ENCODE data around the gene SQSTM1. TPM values are rescaled to one million over a fixed set of nuclear protein-coding genes. Genes with fewer than 3 reads are reported as not detected.

Gene SQSTM1
- total and polyA plus RNA-seq, 9 of the 15 experiments (the other 6 are each of a cell fraction or from before 2014, with no cell fraction given), result 5.6 to 148 (median 64.0) TPM

GRCh38 chr5:179837076-179838011, 16.6 kb downstream of the SQSTM1 start (continued):
- TF ChIP-seq ZNF609 (CRISPR knock-in tag; IDR thresholded peaks at IDR 0.05; ENCODE audit: borderline replicate concordance), result no peak
- no peak for TF ChIP-seq TRIM28 (IDR thresholded peaks at IDR 0.05)
- TF ChIP-seq FOXJ2 (tag; IDR thresholded peaks at IDR 0.05), result no peak
- no peak for TF ChIP-seq ZNF12 (CRISPR knock-in tag; IDR thresholded peaks at IDR 0.05)
- no peak for TF ChIP-seq ARNT (IDR thresholded peaks at IDR 0.05)
- no peak for TF ChIP-seq E4F1 (CRISPR knock-in tag; IDR thresholded peaks at IDR 0.05; ENCODE audit: borderline replicate concordance)
- no peak for TF ChIP-seq NCOR1 (IDR thresholded peaks at IDR 0.05)
- no peak for TF ChIP-seq HDAC6 (IDR thresholded peaks at IDR 0.05; ENCODE audit: low read depth, low read length)
- TF ChIP-seq ZFX (CRISPR knock-in tag; IDR thresholded peaks at IDR 0.05), result peak; percentile 27
- TF ChIP-seq ZNF282 (CRISPR knock-in tag; IDR thresholded peaks at IDR 0.05), result no peak
- 0 out of 2 replicates have a peak, but pooled peaks have one; percentile 10 for TF ChIP-seq ELF2 (CRISPR knock-in tag; IDR thresholded peaks at IDR 0.05)
- TF ChIP-seq MCM5 (IDR thresholded peaks at IDR 0.05; ENCODE audit: low read depth), result no peak
- no peak for TF ChIP-seq RBM39 (optimal IDR thresholded peaks at IDR 0.05; ENCODE audit: low read depth, low read length)
- TF ChIP-seq ZNF354B (CRISPR knock-in tag; IDR thresholded peaks at IDR 0.05), result no peak
- no peak for TF ChIP-seq CSDE1 (IDR thresholded peaks at IDR 0.05)
- TF ChIP-seq ETS2 (tag; IDR thresholded peaks at IDR 0.05; ENCODE audit: borderline replicate concordance, poor library complexity, severe bottlenecking), result no peak
- no peak for TF ChIP-seq ZNF133 (CRISPR knock-in tag; IDR thresholded peaks at IDR 0.05)
- no peak for TF ChIP-seq EP300 (IDR thresholded peaks at IDR 0.05; ENCODE audit: low read length)
- no peak for TF ChIP-seq CREB3L1 (IDR thresholded peaks at IDR 0.05; ENCODE audit: borderline replicate concordance, low read depth)
- TF ChIP-seq FOXM1 (IDR thresholded peaks at IDR 0.05; ENCODE audit: low read depth), result no peak
- TF ChIP-seq FOXM1 (CRISPR knock-in tag; IDR thresholded peaks at IDR 0.05; ENCODE audit: low read depth), result no peak

Data from K562 (cell line).